ENCODE data around the gene CTAGE1.
"Not testable (repeated sequence)": the region's sequence is repeated elsewhere in the genome, so short reads cannot be mapped to it uniquely, and the experiment has no call there.

CTAGE1 gene

GRCh38 chr18:22451796-22452195 lies 34.1 kb upstream of the CTAGE1 start:
- no peak for DNase-seq (ENCODE audit: low read depth)

GRCh38 chr18:22450766-22451165 lies 33.1 kb upstream of the CTAGE1 start:
- DNase-seq (ENCODE audit: low read depth); H3K4me3 ChIP-seq (ENCODE audit: low read depth, low read length); in situ Hi-C loops (cut with HindIII; ENCODE audit: low sequenced_read_pairs): not testable (repeated sequence)

More at GRCh38 chr18:22451796-22452195, 34.1 kb upstream of the CTAGE1 start:
- TF ChIP-seq CTCF (IDR thresholded peaks at IDR 0.05; ENCODE audit: low read depth, low read length, missing control alignments) = no peak
- in situ Hi-C loops (cut with HindIII; ENCODE audit: low sequenced_read_pairs) = no loop called here
- H3K4me3 ChIP-seq (ENCODE audit: low read depth, low read length) = no peak overlapping the region

GRCh38 chr18:22450318-22450717 lies 32.6 kb upstream of the CTAGE1 start:
- DNase-seq (ENCODE audit: low read depth); in situ Hi-C loops (cut with HindIII; ENCODE audit: low sequenced_read_pairs); H3K4me3 ChIP-seq (ENCODE audit: low read depth, low read length): not testable (repeated sequence)

DNA sequence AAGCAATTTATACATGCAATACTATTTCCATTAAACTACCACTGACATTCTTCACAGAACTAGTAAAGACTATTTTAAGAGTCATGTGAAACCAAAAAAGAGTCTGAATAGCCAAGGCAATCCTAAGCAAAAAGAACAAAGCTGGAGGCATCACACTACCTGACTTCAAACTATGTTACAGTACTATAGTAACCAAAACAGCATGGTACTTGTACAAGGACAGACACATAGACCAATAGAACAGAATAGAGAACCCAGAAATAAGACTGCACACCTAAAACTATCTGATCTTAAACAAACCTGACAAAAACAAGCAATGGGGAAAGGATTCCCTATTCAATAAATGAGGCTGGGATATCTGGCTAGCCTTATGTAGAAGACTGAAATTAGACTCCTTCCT lies 32.0 kb upstream of the CTAGE1 start:
- H3K4me3 ChIP-seq (ENCODE audit: low read depth, low read length); DNase-seq (ENCODE audit: low read depth); in situ Hi-C loops (cut with HindIII; ENCODE audit: low sequenced_read_pairs): not testable (repeated sequence)

DNA sequence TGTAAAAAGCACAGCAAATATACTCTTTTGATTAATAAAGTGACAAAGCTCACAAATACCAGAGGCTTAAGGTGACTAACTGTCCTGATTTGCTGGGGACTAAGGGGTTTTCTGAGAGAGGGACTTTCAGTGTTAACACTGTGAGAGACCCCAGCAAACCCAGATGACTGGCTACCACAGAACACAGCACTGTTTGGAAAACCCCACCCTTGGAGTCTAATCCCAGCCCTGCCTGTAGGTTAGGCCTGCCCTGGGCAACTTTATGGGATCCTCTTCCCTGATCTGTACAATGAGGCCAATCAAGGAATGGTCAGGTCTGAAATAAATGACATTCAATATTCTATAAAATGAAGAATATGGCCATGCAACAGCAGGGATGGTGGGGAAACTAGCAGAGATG lies 30.5 kb upstream of the CTAGE1 start:
- no peak overlapping the region for H3K4me3 ChIP-seq (ENCODE audit: low read depth, low read length)
- in situ Hi-C loops (cut with HindIII; ENCODE audit: low sequenced_read_pairs) = no loop called here
- no peak for TF ChIP-seq CTCF (IDR thresholded peaks at IDR 0.05; ENCODE audit: low read depth, low read length, missing control alignments)
- no peak for DNase-seq (ENCODE audit: low read depth)

- in situ Hi-C loops (cut with HindIII; ENCODE audit: low sequenced_read_pairs) = no loop called here
- TF ChIP-seq CTCF (IDR thresholded peaks at IDR 0.05; ENCODE audit: low read depth, low read length, missing control alignments) = no peak
- no peak for DNase-seq (ENCODE audit: low read depth)
- H3K4me3 ChIP-seq (ENCODE audit: low read depth, low read length) = no peak overlapping the region
Observed at GRCh38 chr18:22447792-22448191, 30.1 kb upstream of the CTAGE1 start.

DNA sequence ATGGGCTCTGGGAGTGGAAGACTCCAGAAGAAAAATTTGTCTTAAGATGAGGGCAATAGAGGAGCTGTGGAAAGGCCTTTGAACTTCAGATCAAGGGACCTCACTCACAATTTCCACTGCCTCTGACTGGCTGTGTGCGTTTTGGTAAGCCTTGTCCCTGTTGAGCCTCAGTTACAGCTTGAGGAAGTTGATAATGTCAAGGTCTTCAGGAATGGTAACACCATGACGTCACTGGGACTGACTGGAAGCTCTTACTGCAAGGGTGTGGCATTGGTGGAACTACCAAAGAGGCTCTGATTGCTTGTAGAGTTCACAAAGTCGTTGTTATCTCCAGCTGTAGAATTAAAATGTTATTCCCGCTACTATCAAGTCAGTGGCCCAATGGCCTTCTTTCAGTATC lies 29.2 kb upstream of the CTAGE1 start:
- no peak for TF ChIP-seq CTCF (IDR thresholded peaks at IDR 0.05; ENCODE audit: low read depth, low read length, missing control alignments)
- DNase-seq (ENCODE audit: low read depth) = no peak
- in situ Hi-C loops (cut with HindIII; ENCODE audit: low sequenced_read_pairs) = no loop called here

GRCh38 chr18:22446325-22446724 lies 28.6 kb upstream of the CTAGE1 start:
- no peak for TF ChIP-seq CTCF (IDR thresholded peaks at IDR 0.05; ENCODE audit: low read depth, low read length, missing control alignments)
- DNase-seq (ENCODE audit: low read depth) = no peak
- H3K4me3 ChIP-seq (ENCODE audit: low read depth, low read length) = no peak overlapping the region
- in situ Hi-C loops (cut with HindIII; ENCODE audit: low sequenced_read_pairs) = no loop called here

More for the DNA sequence above, 29.2 kb upstream of the CTAGE1 start:
- H3K4me3 ChIP-seq (ENCODE audit: low read depth, low read length) = no peak overlapping the region
